H9 (cell line): ENCODE measurements around the gene FCRL6. TPM values are rescaled to one million over a fixed set of nuclear protein-coding genes. Genes with fewer than 3 reads are reported as not detected.

Experiments
- DNase-seq: peaks from one replicate; pipeline ENCODE4 v3.0.0-alpha.2; 2017
- H2AFZ ChIP-seq: one replicate; pipeline ENCODE4 v1.6.1; 2013; ENCODE audit warnings: mild to moderate bottlenecking, low read length, control low read depth, moderate library complexity
- H2AK5ac ChIP-seq: 2 replicates; pipeline ENCODE4 v1.6.1; 2013; ENCODE audit warnings: low read length, control low read depth, mixed read lengths; ENCODE audit not compliant: insufficient read length
- H2BK120ac ChIP-seq: one replicate; pipeline ENCODE4 v1.6.1; 2013; ENCODE audit warnings: low read depth, mild to moderate bottlenecking, low read length, control low read depth, inconsistent platforms; ENCODE audit not compliant: poor library complexity, severe bottlenecking
- H2BK12ac ChIP-seq: 2 replicates; pipeline ENCODE4 v1.6.1; 2013; ENCODE audit warnings: low read length, control low read depth, mixed read lengths, low read depth; ENCODE audit not compliant: insufficient read length
- H2BK15ac ChIP-seq: 2 replicates; pipeline ENCODE4 v1.6.1; 2013; ENCODE audit warnings: low read depth, low read length, control low read depth
- H2BK20ac ChIP-seq: one replicate; pipeline ENCODE4 v1.6.1; 2013; ENCODE audit warnings: low read depth, mild to moderate bottlenecking, low read length, control low read depth, inconsistent platforms; ENCODE audit not compliant: poor library complexity, severe bottlenecking
- H2BK5ac ChIP-seq: 2 replicates; pipeline ENCODE4 v1.6.1; 2013; ENCODE audit warnings: low read length, control low read depth, mixed read lengths; ENCODE audit not compliant: insufficient read length
- H3K14ac ChIP-seq: 2 replicates; pipeline ENCODE4 v1.6.1; 2013; ENCODE audit warnings: low read length, control low read depth; ENCODE audit not compliant: insufficient read depth
- H3K18ac ChIP-seq: 2 replicates; pipeline ENCODE4 v1.6.1; 2013; ENCODE audit warnings: low read depth, mild to moderate bottlenecking, mixed read lengths, low read length, control low read depth; ENCODE audit not compliant: insufficient read length
- H3K23ac ChIP-seq: 2 replicates; pipeline ENCODE4 v1.6.1; 2013; ENCODE audit warnings: low read length, control low read depth, mixed read lengths, low read depth; ENCODE audit not compliant: insufficient read length
- H3K23me2 ChIP-seq: 2 replicates; pipeline ENCODE4 v1.6.1; 2013; ENCODE audit warnings: low read depth, mild to moderate bottlenecking, mixed read lengths, low read length, control low read depth; ENCODE audit not compliant: insufficient read length, poor library complexity, severe bottlenecking
- H3K27ac ChIP-seq: 2 replicates; pipeline ENCODE4 v1.5.1; 2013; ENCODE audit warnings: low read length, control low read depth, mixed read lengths, low read depth; ENCODE audit not compliant: insufficient read length
- H3K27me3 ChIP-seq: 2 replicates; pipeline ENCODE4 v1.6.1; 2013; ENCODE audit warnings: low read length, control low read depth, inconsistent platforms; ENCODE audit not compliant: insufficient read depth
- H3K4ac ChIP-seq: 2 replicates; pipeline ENCODE4 v1.6.1; 2013; ENCODE audit warnings: low read depth, mild to moderate bottlenecking, control low read depth, inconsistent platforms, low read length, moderate library complexity
- H3K4me1 ChIP-seq: 2 replicates; pipeline ENCODE4 v1.6.1; 2013; ENCODE audit warnings: low read length, control low read depth, inconsistent platforms; ENCODE audit not compliant: insufficient read depth
- H3K4me2 ChIP-seq: 2 replicates; pipeline ENCODE4 v1.6.1; 2013; ENCODE audit warnings: low read length, control low read depth, mixed read lengths; ENCODE audit not compliant: insufficient read length, insufficient read depth
- H3K56ac ChIP-seq: 2 replicates; pipeline ENCODE4 v1.6.1; 2013; ENCODE audit warnings: low read depth, mild to moderate bottlenecking, mixed read lengths, low read length, control low read depth; ENCODE audit not compliant: insufficient read length
- H3K79me1 ChIP-seq: 2 replicates; pipeline ENCODE4 v1.6.1; 2013; ENCODE audit warnings: low read depth, mild to moderate bottlenecking, moderate library complexity, low read length, control low read depth, inconsistent platforms; ENCODE audit not compliant: insufficient read depth, poor library complexity, severe bottlenecking
- H3K79me2 ChIP-seq: 2 replicates; pipeline ENCODE4 v1.6.1; 2013; ENCODE audit warnings: low read length, control low read depth, inconsistent platforms; ENCODE audit not compliant: insufficient read depth
- H3K9ac ChIP-seq: 2 replicates; pipeline ENCODE4 v1.6.1; 2013; ENCODE audit warnings: low read length, control low read depth, mixed read lengths; ENCODE audit not compliant: insufficient read length; ENCODE audit errors: extremely low read depth
- H3K9me3 ChIP-seq: one replicate; pipeline ENCODE4 v1.6.1; 2013; ENCODE audit warnings: low read depth, low read length, inconsistent platforms; ENCODE audit not compliant: control insufficient read depth
- H3T11ph ChIP-seq: one replicate; pipeline ENCODE4 v1.6.1; 2013; ENCODE audit warnings: mild to moderate bottlenecking, low read length, control low read depth, inconsistent platforms
- H4K20me1 ChIP-seq: one replicate; pipeline ENCODE4 v1.6.1; 2013; ENCODE audit not compliant: control insufficient read depth, insufficient read length, insufficient read depth
- H4K5ac ChIP-seq: 2 replicates; pipeline ENCODE4 v1.6.1; 2013; ENCODE audit warnings: low read depth, mild to moderate bottlenecking, mixed read lengths, low read length, control low read depth; ENCODE audit not compliant: insufficient read length
- H4K8ac ChIP-seq: replicated peaks from 2 replicates; pipeline ENCODE4 v1.6.1; 2013; ENCODE audit warnings: low read length, control low read depth, mixed read lengths, low read depth; ENCODE audit not compliant: insufficient read length
- H4K91ac ChIP-seq: 2 replicates; pipeline ENCODE4 v1.6.1; 2013; ENCODE audit warnings: low read depth, mild to moderate bottlenecking, moderate library complexity, mixed read lengths, low read length, control low read depth; ENCODE audit not compliant: insufficient read length
- H3K27ac Mint-ChIP-seq, 3 experiments: 2 replicates in 2 of 3; 3 replicates in 1 of 3; pipeline ENCODE4 v1.8.0; 2020 to 2021; ENCODE audit warnings: mixed read lengths in 3 of 3, mild to moderate bottlenecking in 1 of 3, moderate library complexity in 1 of 3
- H3K27me3 Mint-ChIP-seq: 2 replicates; pipeline ENCODE4 v1.8.0; 2021; ENCODE audit warnings: low read depth, mild to moderate bottlenecking, moderate library complexity, mixed read lengths
- H3K36me3 Mint-ChIP-seq, 3 experiments: 2 replicates in 2 of 3; 3 replicates in 1 of 3; pipeline ENCODE4 v1.8.0; 2020 to 2021; ENCODE audit warnings: low read depth in 3 of 3, mixed read lengths in 3 of 3; ENCODE audit not compliant: insufficient read depth in 1 of 3
- H3K4me1 Mint-ChIP-seq, 2 experiments: 2 replicates each; pipeline ENCODE4 v1.8.0; 2020; ENCODE audit warnings: mixed read lengths in 2 of 2
- H3K4me3 Mint-ChIP-seq, 2 experiments: 2 replicates in 1 of 2; 3 replicates in 1 of 2; pipeline ENCODE4 v1.8.0; 2020 to 2021; ENCODE audit warnings: mild to moderate bottlenecking in 2 of 2, mixed read lengths in 2 of 2, moderate library complexity in 1 of 2
- H3K9me3 Mint-ChIP-seq, 2 experiments: 2 replicates in 1 of 2; 3 replicates in 1 of 2; pipeline ENCODE4 v1.8.0; 2020; ENCODE audit warnings: mild to moderate bottlenecking in 2 of 2, mixed read lengths in 2 of 2, moderate library complexity in 1 of 2
- CTCF ChIP-seq: fragments of 200-600 bp; sonication (generic); conservative IDR thresholded peaks from 3 replicates; pipeline ENCODE4 v1.8.0; 2021; ENCODE audit warnings: antibody characterized with exemption, mild to moderate bottlenecking
- whole genome bisulfite sequencing: extraction: QIAGEN DNeasy Blood & Tissue Kit; methylation state at CpG from one replicate; pipeline ENCODE4 v1.1.7; 2013; ENCODE audit warnings: missing lambda C conversion rate, low lambda C conversion rate, mixed read lengths; ENCODE audit not compliant: insufficient read length; ENCODE audit errors: extremely low coverage; 5-methylcytosine and 5-hydroxymethylcytosine counted together
- total RNA-seq: library from RNA; stranded (reverse); gene quantifications from 2 replicates; pipeline ENCODE4 v1.2.1, GENCODE V29; 2021

FCRL6 gene
- total RNA-seq, 1 experiment from 2014 or later: not detected

GRCh38 chr1:159848326-159848725 is 46.2 kb downstream of the FCRL6 start:
- Histone ChIP-seq H3K27me3 (no peaks in the 10 kb centered on the region; the same call in 1 of the 2 replicates), H4K8ac (no peak overlapping the region), H3K56ac (no peak overlapping the region), H4K91ac (no peak overlapping the region), H3K79me2 (no peaks in the 10 kb centered on the region), H3K4ac (no peak overlapping the region), H2AFZ (no peak overlapping the region), H2BK5ac (no peak overlapping the region), H3K4me2 (no peak overlapping the region), H3K9ac (no peak overlapping the region), H4K5ac (no peak overlapping the region), H3K14ac (no peak overlapping the region), H2BK12ac (no peak overlapping the region), H3K27ac (no peak overlapping the region), H2AK5ac (no peak overlapping the region), H3K18ac (no peak overlapping the region), H4K20me1 (no peaks in the 10 kb centered on the region), H3K79me1 (no peaks in the 10 kb centered on the region), H3K23ac (no peak overlapping the region), H2BK120ac (no peak overlapping the region), H3K4me1 (no peaks in the 10 kb centered on the region), H3K23me2 (no peaks in the 10 kb centered on the region), H3K9me3 (no peaks in the 10 kb centered on the region), H2BK15ac (no peak overlapping the region), H3T11ph (no peak overlapping the region), H2BK20ac (no peak overlapping the region)
- Mint-ChIP-seq H3K27ac (no peak overlapping the region), H3K36me3 (no peaks in the 10 kb centered on the region), H3K9me3 (no peaks in the 10 kb centered on the region), H3K4me1 (peaks cover 0 to 4% of the 10 kb centered on the region in 2 experiments; a peak in 2 of 4 replicates), H3K4me3 (no peak overlapping the region), H3K27me3 (peaks cover 20% of the 10 kb centered on the region)
- WGBS: no CpG with 5 or more reads among the region's 3 CpGs
- DNase-seq: no peak
- no peak for TF ChIP-seq CTCF
